GM18861 (cell line): Measurements from ENCODE around the gene LRMDA.
A peak's percentile ranks its signal among the peaks of the same experiment; 100 is the strongest.

ENCODE experiments used
- ATAC-seq: cut with Tn5 transposase; IDR thresholded peaks from one replicate; pipeline ENCODE4 v1.9.1; 2021; ENCODE audit not compliant: unreplicated experiment

LRMDA gene

GRCh38 chr10:75431180-75432111 lies at the start of gene LRMDA:
LRMDA (plus strand) TSS chr10:75431624.
- ATAC-seq: peak; percentile 54

DNA sequence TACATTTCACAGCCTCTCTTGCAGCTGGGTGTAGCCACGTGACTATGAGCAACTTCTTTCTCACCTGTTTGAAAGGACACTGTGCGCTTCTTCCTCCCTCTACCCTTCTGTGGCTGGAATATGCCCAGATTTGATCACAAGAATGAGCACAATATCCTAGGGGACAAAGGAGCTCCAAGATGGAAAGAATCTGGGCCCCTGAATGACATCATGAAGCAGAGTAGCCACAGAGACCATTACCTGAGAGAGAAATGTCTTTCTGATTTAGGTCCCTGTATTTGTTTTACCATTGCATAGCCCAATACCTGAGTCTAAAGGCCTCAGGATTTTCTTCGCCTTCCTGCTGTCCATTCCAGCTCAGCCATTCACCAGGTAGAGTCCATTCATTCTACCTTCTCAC lies 45.3 kb upstream of the LRMDA start:
- no peak for ATAC-seq

DNA sequence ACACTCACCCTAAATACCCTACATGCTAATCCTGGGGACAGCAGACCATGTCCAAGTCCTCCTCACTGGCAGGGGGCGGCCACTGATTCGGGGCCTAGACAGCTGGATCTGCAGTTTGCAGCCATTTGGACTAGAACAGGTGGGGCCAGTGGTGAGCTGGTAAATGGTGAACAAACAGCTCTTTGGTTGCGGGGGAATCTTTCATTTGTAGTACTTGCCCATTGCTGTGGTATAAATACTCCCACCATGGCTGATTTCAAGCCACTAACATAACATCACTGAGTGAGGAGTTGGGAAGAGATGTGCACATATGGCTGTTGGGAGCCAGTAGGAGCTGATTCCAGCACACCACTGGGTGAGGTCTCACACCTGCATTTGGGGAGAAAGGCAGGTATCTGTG lies 43.3 kb upstream of the LRMDA start:
- no peak for ATAC-seq

- no peak for ATAC-seq
Observed at GRCh38 chr10:75390178-75390577, 41.2 kb upstream of the LRMDA start.

- no peak for ATAC-seq
Observed at GRCh38 chr10:75392271-75392670, 39.2 kb upstream of the LRMDA start.

- ATAC-seq: no peak
Observed at GRCh38 chr10:75392744-75393143, 38.7 kb upstream of the LRMDA start.

GRCh38 chr10:75394221-75394620 lies 37.2 kb upstream of the LRMDA start:
- ATAC-seq: no peak

DNA sequence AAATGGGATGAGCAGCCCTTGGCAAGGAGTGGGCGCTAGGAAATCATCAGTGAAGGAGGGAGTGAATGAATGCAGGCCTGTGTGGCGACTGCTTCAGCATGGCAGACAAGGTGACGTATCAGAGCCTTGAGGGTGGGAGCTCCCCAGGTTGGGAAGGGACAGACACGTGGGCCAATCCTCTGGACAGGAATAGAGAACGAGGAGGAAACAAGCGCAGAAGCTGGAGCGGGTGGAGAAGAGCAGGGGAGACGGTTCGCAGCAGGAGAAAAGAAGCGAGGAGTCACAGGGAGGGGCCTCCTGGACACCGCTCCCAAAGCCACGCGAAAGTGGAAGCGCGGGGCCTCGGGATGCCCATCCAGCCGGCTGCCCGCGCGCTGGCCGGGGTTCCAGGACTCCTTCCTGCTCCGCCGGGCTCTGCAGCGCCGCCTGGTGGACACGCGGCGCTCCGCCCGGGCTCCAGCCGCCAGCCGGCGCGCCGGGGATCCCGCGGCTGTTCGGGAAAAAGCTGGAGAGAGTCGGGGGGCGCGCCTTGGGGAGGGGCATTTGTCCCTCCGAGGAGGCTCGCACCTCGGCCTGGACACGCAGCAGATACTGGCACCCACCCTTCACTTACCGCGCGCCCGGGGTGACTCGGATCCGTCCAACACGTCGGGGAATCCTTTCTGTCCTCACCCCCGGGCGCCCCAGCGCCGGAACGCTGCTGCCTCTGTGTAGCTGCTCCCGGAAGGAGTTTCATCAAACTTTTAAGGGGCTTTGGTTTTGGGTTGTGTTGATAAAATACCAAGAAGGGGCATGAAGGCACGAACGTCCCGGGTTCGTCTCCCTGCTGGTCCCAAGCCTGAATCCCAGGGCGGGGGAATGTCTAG lies 36.1 kb upstream of the LRMDA start:
- no peak for ATAC-seq

- no peak for ATAC-seq
Observed at GRCh38 chr10:75395932-75396630, 35.3 kb upstream of the LRMDA start.

DNA sequence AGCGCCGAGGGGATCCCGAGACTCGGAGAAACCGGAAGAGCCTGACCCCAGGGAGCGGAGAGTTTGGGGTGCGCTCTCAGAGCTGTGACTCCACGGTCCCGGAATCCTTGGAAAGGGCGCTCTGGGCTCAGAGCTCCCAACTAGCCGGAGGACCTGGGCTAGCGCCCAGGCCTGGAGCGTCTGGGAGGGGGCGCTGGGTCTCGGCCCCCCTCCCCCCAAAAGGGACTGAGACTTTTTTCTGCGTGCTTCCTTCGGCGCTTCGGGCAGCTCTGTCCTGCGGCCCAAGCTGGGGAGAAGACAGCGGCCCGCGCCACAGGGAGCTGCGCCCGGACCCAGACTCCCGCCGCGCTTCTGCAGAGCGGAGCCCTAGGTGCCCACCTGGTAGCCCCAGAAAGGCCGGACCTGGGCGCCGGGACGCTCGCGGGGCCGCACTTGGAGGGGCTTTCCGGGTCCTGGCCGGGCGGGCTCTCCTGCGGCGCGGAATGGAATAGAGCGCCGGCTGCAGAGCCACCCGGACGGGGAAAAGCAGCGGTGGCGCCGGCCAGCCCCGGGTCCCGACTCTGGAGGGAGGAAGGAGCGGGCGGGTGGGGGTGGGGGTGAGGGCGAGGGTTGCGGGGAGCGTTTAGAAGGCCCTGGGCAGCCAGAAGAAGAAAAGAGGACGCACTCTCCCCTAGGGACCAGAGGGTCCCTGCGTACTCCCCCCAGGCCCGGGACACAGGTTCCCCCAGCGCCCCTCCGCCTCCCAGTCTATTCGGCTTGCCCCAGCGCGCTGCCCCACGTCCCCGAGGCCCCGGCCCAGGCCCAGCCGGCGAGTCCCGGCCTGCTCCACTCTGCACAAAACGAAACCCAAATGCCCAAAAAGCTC lies 34.6 kb upstream of the LRMDA start:
- ATAC-seq: no peak

GRCh38 chr10:75397496-75398199 lies 33.8 kb upstream of the LRMDA start:
- no peak for ATAC-seq

GRCh38 chr10:75398200-75398691 lies 33.2 kb upstream of the LRMDA start:
- ATAC-seq: no peak

DNA sequence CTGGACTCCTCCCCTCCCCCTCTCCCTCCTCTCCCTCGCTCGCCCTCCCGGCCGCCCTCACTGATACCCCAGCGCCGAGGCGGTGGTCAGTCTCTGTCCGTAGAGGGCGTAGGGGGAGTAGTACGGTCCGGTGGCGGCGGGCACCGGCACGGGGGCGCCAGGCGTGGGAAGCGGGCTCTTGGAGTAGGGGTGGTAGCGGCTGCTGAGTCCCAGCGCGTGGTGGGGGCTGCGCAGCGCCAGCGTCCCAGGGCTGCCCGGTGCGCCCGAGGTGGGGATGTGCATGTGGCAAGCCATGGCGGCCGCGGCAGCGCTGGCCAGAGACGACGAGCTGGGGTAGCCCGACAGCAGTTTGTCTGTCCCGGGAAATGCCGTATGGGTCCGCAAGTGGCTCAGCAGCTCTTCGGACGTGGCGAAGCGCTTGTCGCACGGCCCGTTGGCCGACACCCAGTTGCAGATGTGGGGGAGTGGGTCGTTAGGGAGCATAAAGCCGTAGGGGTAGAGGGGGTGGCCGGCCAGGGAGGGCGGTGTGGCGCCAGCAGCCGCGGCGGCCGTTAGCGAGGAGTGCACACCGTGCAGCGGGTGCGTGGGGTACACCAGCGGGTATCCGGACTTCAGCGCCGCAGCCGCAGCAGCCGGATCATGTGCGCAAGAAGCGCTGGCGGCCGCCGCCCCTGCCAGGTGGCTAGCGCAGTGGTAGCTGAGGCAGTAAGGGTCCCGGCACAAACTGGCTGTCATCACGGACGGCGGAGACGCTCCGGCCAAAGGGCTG lies 32.5 kb upstream of the LRMDA start:
- ATAC-seq: no peak

DNA sequence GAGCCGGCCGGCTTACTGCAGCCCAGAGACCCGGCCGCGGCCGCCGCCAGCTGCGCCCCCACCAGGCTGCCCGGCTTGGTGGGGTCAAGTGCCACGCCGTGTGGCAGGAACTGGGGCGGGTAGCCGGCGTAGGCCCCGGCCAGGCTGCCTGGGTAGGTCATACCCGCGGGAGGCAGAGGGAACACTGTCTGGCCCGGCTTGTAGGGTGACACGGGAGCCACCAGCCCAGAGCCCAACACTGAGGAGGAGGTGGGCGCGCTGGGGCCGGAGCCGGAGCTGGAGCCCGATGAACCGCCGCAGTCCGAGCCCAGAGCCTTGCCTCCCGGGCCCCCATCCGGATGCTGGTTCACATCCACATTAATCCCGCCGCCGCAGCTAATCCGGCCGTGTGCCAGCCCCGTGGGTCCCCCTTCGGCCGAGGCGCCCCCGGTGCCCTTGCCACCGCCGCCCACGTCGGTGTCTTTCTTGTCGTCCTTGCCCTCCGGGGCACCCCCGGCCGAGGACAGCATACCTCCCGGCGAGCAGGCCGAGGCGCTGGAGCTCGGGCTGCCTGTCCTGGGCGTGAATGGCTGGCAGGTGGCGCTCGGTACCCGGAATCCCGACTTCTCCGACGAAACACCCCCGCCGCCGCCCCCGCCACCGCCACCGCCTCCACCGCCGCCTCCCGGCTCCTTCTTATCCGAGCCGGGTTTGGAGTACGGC lies 31.8 kb upstream of the LRMDA start:
- no peak for ATAC-seq

- no peak for ATAC-seq
Observed at GRCh38 chr10:75400163-75400770, 31.2 kb upstream of the LRMDA start.

DNA sequence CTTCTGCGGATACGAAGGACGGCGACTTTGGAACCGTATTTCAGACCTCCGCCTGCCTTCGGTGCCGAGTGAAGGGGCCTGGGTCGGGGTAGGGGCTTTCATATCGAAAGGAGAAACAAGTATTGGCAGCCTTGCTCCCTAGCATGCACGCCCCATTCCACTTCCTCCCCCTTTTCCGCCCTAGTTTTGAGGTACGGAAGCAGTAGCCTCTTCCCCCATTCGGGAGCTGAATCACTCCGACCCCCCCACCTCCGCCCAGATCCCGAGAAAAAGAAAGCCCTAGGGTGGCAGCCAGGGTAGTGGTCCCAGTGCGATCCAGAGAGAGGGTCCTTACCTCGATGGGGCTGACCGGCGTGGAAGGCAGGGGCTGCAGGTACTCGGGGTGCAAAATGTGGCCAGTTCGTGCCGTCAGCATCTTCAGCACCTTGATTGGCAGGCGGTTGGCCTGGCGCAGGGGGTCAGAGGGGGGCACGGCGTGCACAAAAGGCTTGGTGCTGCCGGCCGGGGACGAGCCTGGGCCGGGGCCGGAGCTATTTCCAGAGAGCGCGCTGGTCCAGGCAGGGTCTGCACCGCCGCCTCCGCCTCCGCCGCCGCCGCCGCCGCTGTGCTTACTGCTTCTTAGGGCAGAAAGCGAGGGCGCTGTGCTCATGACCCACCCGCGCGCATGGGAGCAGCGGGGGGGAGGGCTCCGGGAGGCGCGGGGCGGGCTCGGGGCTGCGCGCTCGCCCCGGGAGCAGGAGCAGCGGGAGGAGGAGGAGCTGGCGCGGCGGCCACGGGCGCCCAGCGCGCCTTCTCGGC lies 30.5 kb upstream of the LRMDA start:
- ATAC-seq: peak; percentile 9
